Stimulated activated naive CD4-positive, alpha-beta T cell treated with Interleukin-2 at 50 U/mL for 16 hours (primary cell): ENCODE data around the gene ZBTB7C.
"Not testable (repeated sequence)": the region's sequence is repeated elsewhere in the genome, so short reads cannot be mapped to it uniquely, and the experiment has no call there.

Source experiments
- DNase-seq: peaks from one replicate; lab custom pipeline; 2025; lab: John Stamatoyannopoulos, UW

Gene ZBTB7C

GRCh38 chr18:48296581-48296980 lies 112.6 kb downstream of the ZBTB7C start:
- DNase-seq = no peak

- DNase-seq = no peak
Measured at GRCh38 chr18:48295586-48296311, 113.4 kb downstream of the ZBTB7C start.

- DNase-seq = no peak
Measured at GRCh38 chr18:48294899-48295585, 114.1 kb downstream of the ZBTB7C start.

- no peak for DNase-seq
Measured at GRCh38 chr18:48293954-48294898, 115.0 kb downstream of the ZBTB7C start.

GRCh38 chr18:48292782-48293424 lies 116.3 kb downstream of the ZBTB7C start:
- no peak for DNase-seq

GRCh38 chr18:48292229-48292628 lies 117.0 kb downstream of the ZBTB7C start:
- no peak for DNase-seq

GRCh38 chr18:48290162-48290926 lies 118.8 kb downstream of the ZBTB7C start:
- no peak for DNase-seq

GRCh38 chr18:48284743-48285142 lies 124.4 kb downstream of the ZBTB7C start:
- no peak for DNase-seq

- not testable (repeated sequence) for DNase-seq
Measured at GRCh38 chr18:48284011-48284410, 125.2 kb downstream of the ZBTB7C start.

GRCh38 chr18:48281460-48281859 lies 127.7 kb downstream of the ZBTB7C start:
- not testable (repeated sequence) for DNase-seq

- no peak for DNase-seq
Measured at GRCh38 chr18:48279312-48279711, 129.9 kb downstream of the ZBTB7C start.

GRCh38 chr18:48278081-48278480 lies 131.1 kb downstream of the ZBTB7C start:
- no peak for DNase-seq

- no peak for DNase-seq
Measured at GRCh38 chr18:48274301-48274700, 134.9 kb downstream of the ZBTB7C start.

- no peak for DNase-seq
Measured at GRCh38 chr18:48270929-48271328, 138.3 kb downstream of the ZBTB7C start.

- no peak for DNase-seq
Measured at GRCh38 chr18:48265328-48265727, 143.9 kb downstream of the ZBTB7C start.

GRCh38 chr18:48263914-48264902 lies 145.0 kb downstream of the ZBTB7C start:
- DNase-seq = no peak

GRCh38 chr18:48263192-48263853 lies 145.9 kb downstream of the ZBTB7C start:
- no peak for DNase-seq

GRCh38 chr18:48260237-48260636 lies 148.9 kb downstream of the ZBTB7C start:
- DNase-seq = no peak

- no peak for DNase-seq
Measured at GRCh38 chr18:48256848-48257247, 152.3 kb downstream of the ZBTB7C start.
